GM20000 (cell line): ENCODE data around the gene SEMA3A.
"Not testable (repeated sequence)": the region's sequence is repeated elsewhere in the genome, so short reads cannot be mapped to it uniquely, and the experiment has no call there.

ENCODE experiments used
- DNase-seq: peaks from one replicate; pipeline ENCODE4 v3.0.0; 2012; ENCODE audit warnings: low spot score
- TF ChIP-seq, protein P1 (sequence below): IDR thresholded peaks from 2 replicates; pipeline ENCODE4 v1.5.1; 2012; ENCODE audit warnings: mild to moderate bottlenecking, control low read depth; ENCODE audit errors: extremely low read depth, missing control alignments

SEMA3A gene

DNA sequence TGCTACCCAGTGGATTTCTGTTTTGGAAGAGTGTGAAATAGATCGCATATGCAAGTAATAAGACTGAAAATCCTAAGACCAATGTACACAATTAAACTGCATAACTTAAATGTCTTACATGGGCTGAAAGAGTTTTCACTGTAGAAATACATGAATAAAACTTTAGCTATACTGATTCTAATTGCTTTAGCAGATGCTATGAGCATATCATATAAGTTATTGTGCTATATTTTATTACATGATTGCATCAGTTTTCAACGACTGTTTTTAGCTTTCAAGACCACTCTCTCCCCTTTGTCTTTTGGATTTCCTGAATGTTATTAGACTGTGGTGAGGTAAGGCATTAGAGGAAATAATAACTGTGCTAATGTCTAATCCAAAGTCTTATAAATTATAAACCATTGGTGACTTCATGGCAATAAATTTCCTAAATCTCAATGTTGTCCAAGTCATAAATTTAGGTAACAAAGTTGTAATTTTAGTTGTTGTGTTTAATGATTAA, 124.5 kb downstream of the SEMA3A start:
- TF ChIP-seq, protein P1, sequence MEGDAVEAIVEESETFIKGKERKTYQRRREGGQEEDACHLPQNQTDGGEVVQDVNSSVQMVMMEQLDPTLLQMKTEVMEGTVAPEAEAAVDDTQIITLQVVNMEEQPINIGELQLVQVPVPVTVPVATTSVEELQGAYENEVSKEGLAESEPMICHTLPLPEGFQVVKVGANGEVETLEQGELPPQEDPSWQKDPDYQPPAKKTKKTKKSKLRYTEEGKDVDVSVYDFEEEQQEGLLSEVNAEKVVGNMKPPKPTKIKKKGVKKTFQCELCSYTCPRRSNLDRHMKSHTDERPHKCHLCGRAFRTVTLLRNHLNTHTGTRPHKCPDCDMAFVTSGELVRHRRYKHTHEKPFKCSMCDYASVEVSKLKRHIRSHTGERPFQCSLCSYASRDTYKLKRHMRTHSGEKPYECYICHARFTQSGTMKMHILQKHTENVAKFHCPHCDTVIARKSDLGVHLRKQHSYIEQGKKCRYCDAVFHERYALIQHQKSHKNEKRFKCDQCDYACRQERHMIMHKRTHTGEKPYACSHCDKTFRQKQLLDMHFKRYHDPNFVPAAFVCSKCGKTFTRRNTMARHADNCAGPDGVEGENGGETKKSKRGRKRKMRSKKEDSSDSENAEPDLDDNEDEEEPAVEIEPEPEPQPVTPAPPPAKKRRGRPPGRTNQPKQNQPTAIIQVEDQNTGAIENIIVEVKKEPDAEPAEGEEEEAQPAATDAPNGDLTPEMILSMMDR: no peak
- no peak for DNase-seq

DNA sequence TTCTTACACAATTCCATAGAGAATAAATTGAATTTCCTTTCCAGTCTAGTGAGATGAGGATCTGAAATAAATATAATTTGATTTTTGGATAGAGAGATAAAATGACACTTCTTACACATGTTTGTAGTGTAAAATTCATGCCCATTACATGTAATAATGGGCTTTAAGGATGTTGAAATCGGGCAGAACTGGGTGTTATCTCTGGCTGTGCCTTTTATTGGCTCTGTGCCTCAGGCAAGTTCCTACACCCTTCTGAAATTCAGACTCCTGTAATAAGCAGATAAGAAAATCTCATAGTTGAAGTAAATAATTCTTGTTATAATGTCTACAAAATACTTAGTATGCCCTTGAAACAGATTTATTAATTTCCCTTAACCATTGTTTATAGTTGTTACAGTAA, 125.6 kb downstream of the SEMA3A start:
- TF ChIP-seq, protein P1: no peak
- no peak for DNase-seq

DNA sequence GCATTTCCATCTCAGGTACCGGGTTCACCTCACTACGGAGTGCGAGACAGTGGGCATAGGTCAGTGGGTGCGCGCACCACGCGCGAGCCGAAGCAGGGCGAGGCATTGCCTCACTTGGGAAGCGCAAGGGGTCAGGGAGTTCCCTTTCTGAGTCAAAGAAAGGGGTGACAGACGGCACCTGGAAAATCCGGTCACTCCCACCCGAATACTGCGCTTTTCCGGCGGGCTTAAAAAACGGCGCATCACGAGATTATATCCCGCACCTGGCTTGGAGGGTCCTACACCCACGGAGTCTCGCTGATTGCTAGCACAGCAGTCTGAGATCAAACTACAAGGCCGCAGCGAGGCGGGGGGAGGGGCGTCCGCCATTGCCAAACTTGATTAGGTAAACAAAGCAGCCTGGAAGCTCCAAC, 132.1 kb downstream of the SEMA3A start:
- DNase-seq: not testable (repeated sequence)

DNA sequence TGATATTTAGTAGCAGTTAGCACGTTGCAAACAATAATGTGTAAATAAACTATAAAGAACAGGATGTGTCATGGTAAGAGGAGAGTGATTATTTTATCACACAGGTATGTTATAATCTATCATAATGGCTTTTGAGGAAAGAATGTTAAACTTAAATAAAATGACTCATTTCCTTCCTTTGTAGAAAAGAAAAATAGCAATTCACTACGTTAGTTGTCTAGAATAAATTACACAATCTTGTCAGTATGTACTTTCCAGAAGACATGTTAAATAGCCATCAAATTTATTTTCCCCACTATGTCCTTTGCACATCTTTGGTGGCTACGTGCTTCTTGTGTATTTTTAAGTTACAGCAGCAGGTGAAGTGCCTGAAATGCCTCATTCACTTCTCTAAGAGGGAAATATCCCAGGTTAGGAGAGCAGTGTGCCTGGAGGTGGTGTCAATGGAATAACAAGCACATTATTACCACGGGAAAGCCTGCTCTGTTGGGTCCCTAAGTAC, 133.8 kb downstream of the SEMA3A start:
- no peak for DNase-seq
- TF ChIP-seq, protein P1: no peak

DNA sequence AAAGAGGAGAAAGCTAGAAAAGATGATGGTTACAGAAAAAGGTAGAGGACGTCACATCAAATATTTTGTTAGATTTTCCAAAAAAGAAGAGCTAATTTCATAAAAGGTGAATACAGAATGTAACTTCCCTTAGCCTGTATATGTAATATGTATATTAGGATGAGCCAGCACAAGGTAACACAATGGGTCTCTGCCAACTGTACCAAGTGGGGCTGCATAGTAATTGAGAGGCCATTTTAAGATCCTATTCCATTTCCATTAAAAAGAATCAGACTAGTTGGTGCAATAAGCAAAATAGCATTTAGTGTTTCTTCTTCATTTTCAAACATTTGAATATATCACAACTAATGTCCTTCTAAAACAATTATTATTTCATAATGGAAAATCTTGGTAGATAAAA, 134.6 kb downstream of the SEMA3A start:
- no peak for DNase-seq
- TF ChIP-seq, protein P1: no peak

DNA sequence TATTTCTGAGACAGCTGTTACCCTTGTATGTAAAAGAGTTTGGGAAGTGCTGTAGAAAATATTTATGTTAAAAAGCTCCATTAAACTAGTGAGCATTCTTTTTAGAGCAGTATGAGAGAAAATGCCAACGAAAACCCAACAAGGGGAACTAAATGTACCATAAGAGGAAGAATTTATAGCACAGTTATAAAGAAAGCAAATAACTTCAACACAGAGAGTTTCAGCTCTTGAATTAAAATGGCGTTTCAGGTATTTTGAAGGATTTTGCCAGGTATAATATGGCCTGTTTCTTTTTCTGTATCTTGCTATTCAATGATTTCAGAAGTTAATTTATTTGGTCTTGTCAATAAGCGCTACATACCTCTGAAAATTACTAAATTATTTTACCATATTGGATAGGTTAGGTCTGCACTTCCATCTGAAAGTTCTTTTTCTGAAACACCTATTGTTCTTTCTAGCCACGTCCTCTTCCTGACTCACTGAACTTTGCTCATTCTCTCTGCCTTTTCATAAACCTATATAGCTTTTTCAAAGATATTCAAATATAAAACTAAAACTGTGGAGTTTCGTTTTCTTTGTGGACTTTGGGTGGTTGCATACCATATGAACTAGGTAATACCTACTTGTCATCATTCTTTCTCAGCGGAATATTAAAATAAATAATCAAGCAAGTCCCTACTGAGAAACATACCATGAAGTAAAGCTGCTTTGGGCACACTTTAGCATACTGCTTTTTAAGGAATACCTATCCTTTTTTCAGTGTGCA, 136.1 kb downstream of the SEMA3A start:
- DNase-seq: no peak
- TF ChIP-seq, protein P1: no peak

DNA sequence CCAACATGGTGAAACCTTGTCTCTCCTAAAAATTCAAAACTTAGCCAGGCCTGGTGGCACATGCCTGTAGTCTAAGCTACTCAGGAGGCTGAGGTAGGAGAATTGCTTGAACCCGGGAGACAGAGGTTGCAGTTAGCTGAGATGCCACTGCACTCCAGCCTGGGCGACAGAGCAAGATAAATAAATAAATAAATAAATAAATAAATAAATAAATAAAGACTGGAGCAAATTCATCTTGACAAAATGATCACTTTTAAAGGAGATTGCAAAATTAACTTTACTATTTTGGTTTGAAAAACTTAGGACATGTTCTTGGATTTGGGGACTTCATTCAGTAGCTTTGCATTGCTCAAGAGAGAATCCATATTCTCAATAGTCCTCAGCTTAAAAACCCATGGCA, 137.0 kb downstream of the SEMA3A start:
- no peak for DNase-seq
- TF ChIP-seq, protein P1: no peak
